B cell (primary cell): ENCODE results near the gene PPM1N.

Source experiments
- EZH2 ChIP-seq: IDR thresholded peaks from 2 replicates; pipeline ENCODE4 v1.6.1; 2012; ENCODE audit warnings: borderline replicate concordance, low read depth, mild to moderate bottlenecking, moderate library complexity, low read length; ENCODE audit not compliant: insufficient read depth, poor library complexity, severe bottlenecking
- TF ChIP-seq, protein P1 (sequence below): fragments of 200-600 bp; IDR thresholded peaks from one replicate; pipeline ENCODE4 v1.8.0; 2022; ENCODE audit warnings: antibody characterized with exemption, mild to moderate bottlenecking

GRCh38 chr19:45469132-45469944 lies 28.9 kb upstream of the PPM1N start:
- TF ChIP-seq, protein P1, sequence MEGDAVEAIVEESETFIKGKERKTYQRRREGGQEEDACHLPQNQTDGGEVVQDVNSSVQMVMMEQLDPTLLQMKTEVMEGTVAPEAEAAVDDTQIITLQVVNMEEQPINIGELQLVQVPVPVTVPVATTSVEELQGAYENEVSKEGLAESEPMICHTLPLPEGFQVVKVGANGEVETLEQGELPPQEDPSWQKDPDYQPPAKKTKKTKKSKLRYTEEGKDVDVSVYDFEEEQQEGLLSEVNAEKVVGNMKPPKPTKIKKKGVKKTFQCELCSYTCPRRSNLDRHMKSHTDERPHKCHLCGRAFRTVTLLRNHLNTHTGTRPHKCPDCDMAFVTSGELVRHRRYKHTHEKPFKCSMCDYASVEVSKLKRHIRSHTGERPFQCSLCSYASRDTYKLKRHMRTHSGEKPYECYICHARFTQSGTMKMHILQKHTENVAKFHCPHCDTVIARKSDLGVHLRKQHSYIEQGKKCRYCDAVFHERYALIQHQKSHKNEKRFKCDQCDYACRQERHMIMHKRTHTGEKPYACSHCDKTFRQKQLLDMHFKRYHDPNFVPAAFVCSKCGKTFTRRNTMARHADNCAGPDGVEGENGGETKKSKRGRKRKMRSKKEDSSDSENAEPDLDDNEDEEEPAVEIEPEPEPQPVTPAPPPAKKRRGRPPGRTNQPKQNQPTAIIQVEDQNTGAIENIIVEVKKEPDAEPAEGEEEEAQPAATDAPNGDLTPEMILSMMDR: no peak
- TF ChIP-seq EZH2: no peak
